Stimulated activated CD8-positive, alpha-beta memory T cell treated with anti-CD3 and anti-CD28 coated beads, Interleukin-7, amount 100 ng/mL, for 24 hours (primary cell): Measurements from ENCODE around the gene FAM98C.
A peak's percentile ranks its signal among the peaks of the same experiment; 100 is the strongest.

Experiments
- DNase-seq: peaks from one replicate; pipeline ENCODE4 v3.0.0-alpha.2; 2020; ENCODE audit warnings: low read depth

The FAM98C gene

DNA sequence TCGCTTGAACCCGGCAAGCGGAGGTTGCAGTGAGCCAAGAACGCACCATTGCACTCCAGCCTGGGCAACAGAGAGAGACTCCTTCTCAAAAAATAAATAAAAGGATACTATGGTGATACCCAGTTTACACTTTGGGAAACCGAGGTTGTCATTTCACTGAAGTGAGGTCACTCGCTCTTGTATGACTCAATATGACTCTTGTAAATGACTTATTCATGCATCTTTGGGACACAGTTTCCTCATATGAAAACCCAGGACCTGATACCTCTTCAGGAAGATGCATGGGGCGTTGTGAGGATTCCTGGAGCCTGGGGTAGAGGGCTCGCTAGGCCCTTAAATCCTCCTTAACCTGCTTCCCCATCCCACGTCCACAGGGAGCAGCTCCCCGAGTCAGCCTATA lies 24.0 kb upstream of the FAM98C start:
- no peak for DNase-seq

DNA sequence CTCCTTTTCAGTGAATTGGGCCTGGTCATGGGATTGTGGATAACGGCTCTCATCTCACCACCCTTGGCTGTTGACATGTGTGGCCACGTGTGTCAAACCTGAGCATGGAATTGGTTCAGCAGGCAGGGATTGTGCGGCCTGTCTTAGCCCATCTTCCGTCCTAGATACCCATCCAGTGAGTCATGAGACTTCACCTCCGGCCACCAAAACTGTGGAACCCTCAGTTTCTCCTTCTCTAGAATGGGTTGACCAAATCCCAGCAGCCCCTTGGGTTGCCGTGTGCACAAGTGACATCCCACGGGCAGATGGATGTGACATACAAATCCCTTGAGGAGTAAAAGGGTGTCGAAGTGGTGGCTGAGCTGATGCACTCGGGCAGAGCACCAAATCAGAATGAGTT lies 21.8 kb upstream of the FAM98C start:
- no peak for DNase-seq

- DNase-seq = no peak
These were observed 19.7 kb upstream of the FAM98C start for GRCh38 chr19:38383184-38383583.

DNA sequence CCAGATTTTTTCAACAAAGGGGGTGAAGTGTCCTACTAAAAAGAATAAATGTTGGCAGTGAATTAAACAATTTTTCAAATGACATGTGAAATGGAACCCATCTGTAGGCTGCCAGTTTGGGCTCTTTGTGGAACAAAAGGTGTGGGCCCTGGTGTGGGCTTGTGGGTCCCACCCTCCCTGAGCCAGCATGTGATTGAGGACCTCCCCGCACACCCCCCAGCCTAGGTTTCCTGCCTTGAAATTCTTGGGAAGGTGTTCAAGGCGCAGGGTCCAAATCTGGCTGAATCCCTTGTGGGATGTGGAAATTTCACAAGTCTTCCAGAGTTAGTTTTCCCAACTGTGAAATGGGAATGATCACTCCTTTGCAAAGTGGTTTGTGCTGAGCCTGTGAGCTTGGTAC lies 19.1 kb upstream of the FAM98C start:
- DNase-seq = no peak

GRCh38 chr19:38384209-38385027 lies 18.5 kb upstream of the FAM98C start:
- no peak for DNase-seq

DNA sequence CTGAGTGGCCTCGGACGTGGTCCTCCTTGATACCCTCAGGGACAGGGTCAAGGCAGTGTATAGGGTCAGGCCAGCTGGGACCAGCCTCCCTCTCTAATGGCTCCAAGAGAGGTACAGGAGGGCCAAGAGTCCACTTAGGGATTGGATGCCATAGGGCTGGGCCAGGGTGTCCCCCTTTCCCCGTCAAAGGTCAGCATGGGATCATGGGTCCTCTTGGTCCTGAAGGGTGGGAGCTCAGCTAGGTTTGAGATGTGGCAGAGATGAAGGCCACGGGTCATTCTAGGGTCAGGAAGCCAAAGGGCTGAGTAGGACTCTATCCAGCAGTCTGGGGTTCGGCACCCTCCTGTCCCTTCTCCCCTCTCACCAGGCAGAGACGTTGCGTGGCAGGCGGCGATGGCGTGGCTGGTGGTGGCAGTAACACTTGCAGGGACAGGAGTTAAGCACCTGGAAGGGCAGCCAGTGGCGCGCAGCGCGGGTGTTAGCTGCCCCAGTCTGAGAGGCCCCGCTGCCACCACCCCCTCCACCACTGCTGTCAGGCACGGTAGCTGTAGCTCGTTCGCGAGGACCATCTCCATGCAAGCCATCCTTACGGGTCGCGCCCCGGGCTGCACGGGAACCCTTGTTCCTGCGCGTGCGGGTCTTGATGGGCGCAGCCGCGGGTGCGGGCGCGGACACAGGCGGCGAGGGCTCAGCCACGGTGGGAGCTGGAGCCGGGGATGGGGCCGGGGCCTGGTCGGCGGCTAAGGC lies 17.7 kb upstream of the FAM98C start:
- DNase-seq = no peak

DNA sequence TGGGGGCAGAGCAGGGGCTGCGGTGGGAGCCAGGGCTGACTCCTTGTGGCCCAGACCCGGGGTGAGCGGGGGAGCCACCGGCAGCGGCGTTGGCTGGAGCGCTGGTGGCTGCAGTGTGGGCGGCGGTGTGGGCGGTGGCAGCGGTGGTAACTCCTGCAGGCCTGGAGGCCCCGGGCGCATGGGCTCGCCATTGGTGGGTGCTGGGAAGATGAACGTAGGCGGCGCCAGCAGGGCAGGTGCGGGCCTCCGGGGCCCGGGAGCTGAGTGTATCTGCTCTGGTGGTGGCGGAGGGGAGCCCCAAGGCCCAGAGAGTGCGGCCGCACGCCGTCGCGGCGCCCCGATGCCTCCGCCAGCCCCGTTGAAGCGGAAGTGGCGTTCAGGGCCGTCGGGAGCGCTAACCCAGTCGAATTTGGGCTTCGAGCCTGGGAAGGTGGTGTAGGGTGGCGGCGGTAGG lies 17.1 kb upstream of the FAM98C start:
- DNase-seq = no peak

- no peak for DNase-seq
These were observed 16.5 kb upstream of the FAM98C start for GRCh38 chr19:38386300-38386970.

DNA sequence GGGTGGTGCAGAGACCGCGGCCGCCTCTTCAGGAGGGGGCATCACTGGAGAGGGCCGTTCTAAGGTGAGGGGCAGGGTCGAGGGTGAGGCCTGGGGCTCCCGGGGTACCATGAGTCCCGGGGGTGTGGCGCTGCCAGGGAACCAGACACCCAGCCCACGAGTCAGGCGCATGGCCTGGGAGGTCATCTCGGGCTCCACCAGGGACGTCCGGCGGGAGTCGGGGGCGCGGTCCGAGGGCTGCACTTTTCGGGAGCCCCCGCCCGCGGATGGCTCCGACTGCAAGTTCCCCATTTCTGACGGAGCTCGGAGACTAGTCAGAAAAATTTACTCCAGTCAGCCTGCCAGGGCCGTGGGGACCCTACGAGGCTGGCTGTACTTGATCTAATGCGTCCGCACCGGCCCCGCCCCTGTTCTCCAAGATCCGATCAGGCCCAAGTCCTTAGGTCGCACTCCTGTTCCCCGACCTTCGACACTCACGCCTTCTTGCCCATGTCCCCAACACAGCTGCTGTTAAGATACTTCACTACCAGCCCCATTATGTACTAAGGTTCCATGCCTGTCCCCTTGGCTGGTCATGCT lies 15.8 kb upstream of the FAM98C start:
- DNase-seq = no peak

- DNase-seq = peak; percentile 65
These were observed 15.1 kb upstream of the FAM98C start, which contains the start of gene GGN for GRCh38 chr19:38387550-38388348. TSS of gene GGN (minus strand) at chr19:38388034. CDS start at chr19:38387261, 773 bp downstream.

- no peak for DNase-seq
These were observed 14.4 kb upstream of the FAM98C start, which contains the start of gene SPRED3 for GRCh38 chr19:38388349-38389100. TSS of gene SPRED3 (plus strand) at chr19:38388697. CDS start at chr19:38390303, 1,606 bp downstream.

GRCh38 chr19:38389101-38389925 lies 13.6 kb upstream of the FAM98C start:
- DNase-seq = no peak

GRCh38 chr19:38389957-38390924 lies 12.7 kb upstream of the FAM98C start:
- DNase-seq = no peak

- DNase-seq = no peak
These were observed 10.9 kb upstream of the FAM98C start for GRCh38 chr19:38391911-38392464.

GRCh38 chr19:38392707-38393308 lies 10.1 kb upstream of the FAM98C start:
- no peak for DNase-seq

- DNase-seq = peak; percentile 46
These were observed 8.4 kb upstream of the FAM98C start for GRCh38 chr19:38394488-38394887.

GRCh38 chr19:38395381-38396114 lies 7.3 kb upstream of the FAM98C start:
- DNase-seq = no peak
